Adipocyte (in vitro differentiated cells): ENCODE results near the gene VARS1.

ENCODE experiments used
- DNase-seq: peaks from one replicate; pipeline ENCODE4 v3.0.0-alpha.2; 2015; ENCODE audit warnings: low read depth
- H3K27me3 ChIP-seq: replicated peaks from 2 replicates; pipeline ENCODE4 v1.7.0; 2013; ENCODE audit warnings: mild to moderate bottlenecking, low read length, moderate library complexity; ENCODE audit not compliant: control insufficient read depth, insufficient read depth
- H3K36me3 ChIP-seq: 2 replicates; pipeline ENCODE4 v1.7.0; 2013; ENCODE audit warnings: low read length, mild to moderate bottlenecking, moderate library complexity; ENCODE audit not compliant: control insufficient read depth, insufficient read depth, severe bottlenecking
- H3K4me1 ChIP-seq: 2 replicates; pipeline ENCODE4 v1.7.0; 2013; ENCODE audit warnings: mild to moderate bottlenecking, low read length, moderate library complexity; ENCODE audit not compliant: control insufficient read depth, insufficient read depth
- H3K4me3 ChIP-seq: 2 replicates; pipeline ENCODE4 v1.7.0; 2013; ENCODE audit warnings: mild to moderate bottlenecking, low read length, moderate library complexity
- H3K9ac ChIP-seq: 2 replicates; pipeline ENCODE4 v1.7.0; 2013; ENCODE audit warnings: mild to moderate bottlenecking, low read length, moderate library complexity
- H3K9me3 ChIP-seq: 2 replicates; pipeline ENCODE4 v1.7.0; 2013; ENCODE audit warnings: mild to moderate bottlenecking, low read length, moderate library complexity; ENCODE audit not compliant: control insufficient read depth

Gene VARS1

GRCh38 chr6:31765910-31766794, 29.4 kb downstream of the VARS1 start:
- Histone ChIP-seq H3K4me3 (peak overlapping the region; percentile 33), H3K9me3 (no peaks in the 10 kb centered on the region), H3K36me3 (no peaks in the 10 kb centered on the region), H3K9ac (no peak overlapping the region), H3K4me1 (no peaks in the 10 kb centered on the region), H3K27me3 (peaks cover 7% of the 10 kb centered on the region)
- DNase-seq, result peak; percentile 38

- H3K4me1 ChIP-seq, result no peaks in the 10 kb centered on the region
- H3K36me3 ChIP-seq, result no peaks in the 10 kb centered on the region
- H3K4me3 ChIP-seq, result no peak overlapping the region
- no peaks in the 10 kb centered on the region for H3K9me3 ChIP-seq
- DNase-seq, result no peak
- no peak overlapping the region for H3K9ac ChIP-seq
- H3K27me3 ChIP-seq, result peaks cover 7% of the 10 kb centered on the region
Observed at GRCh38 chr6:31765559-31765909, 30.0 kb downstream of the VARS1 start.

GRCh38 chr6:31764198-31764597, 31.4 kb downstream of the VARS1 start:
- no peak for DNase-seq
- no peaks in the 10 kb centered on the region for H3K9me3 ChIP-seq
- H3K36me3 ChIP-seq, result no peaks in the 10 kb centered on the region
- H3K27me3 ChIP-seq, result peaks cover 7% of the 10 kb centered on the region
- H3K4me3 ChIP-seq, result no peak overlapping the region
- no peaks in the 10 kb centered on the region for H3K4me1 ChIP-seq
- H3K9ac ChIP-seq, result no peak overlapping the region

GRCh38 chr6:31763619-31763940, 32.0 kb downstream of the VARS1 start:
- Histone ChIP-seq H3K4me3 (no peak overlapping the region), H3K27me3 (peaks cover 7% of the 10 kb centered on the region), H3K9ac (no peak overlapping the region), H3K4me1 (no peaks in the 10 kb centered on the region), H3K36me3 (no peaks in the 10 kb centered on the region), H3K9me3 (no peaks in the 10 kb centered on the region)
- DNase-seq, result peak; percentile 47

- no peak overlapping the region for H3K4me3 ChIP-seq
- H3K27me3 ChIP-seq, result peaks cover 7% of the 10 kb centered on the region
- no peaks in the 10 kb centered on the region for H3K4me1 ChIP-seq
- no peaks in the 10 kb centered on the region for H3K36me3 ChIP-seq
- H3K9ac ChIP-seq, result no peak overlapping the region
- no peaks in the 10 kb centered on the region for H3K9me3 ChIP-seq
- DNase-seq, result no peak
Observed at GRCh38 chr6:31762878-31763618, 32.5 kb downstream of the VARS1 start.

- Histone ChIP-seq H3K4me3 (no peak within 1 kb of the TSS), H3K9me3 (no peaks in the 10 kb centered on the region), H3K9ac (no peak within 1 kb of the TSS), H3K36me3 (no peaks in the 10 kb centered on the region), H3K4me1 (no peaks in the 10 kb centered on the region), H3K27me3 (peaks cover 7% of the 10 kb centered on the region)
- DNase-seq, result no peak
Observed at GRCh38 chr6:31762356-31762755, 33.2 kb downstream of the VARS1 start, which contains the start of gene SAPCD1. Gene SAPCD1, plus strand, starts transcription at chr6:31762656. Its CDS starts 399 bp downstream, at chr6:31763055.

GRCh38 chr6:31761343-31761742, 34.2 kb downstream of the VARS1 start:
- H3K4me1 ChIP-seq, result no peaks in the 10 kb centered on the region
- no peak for DNase-seq
- no peaks in the 10 kb centered on the region for H3K36me3 ChIP-seq
- H3K4me3 ChIP-seq, result no peak overlapping the region
- peaks cover 4% of the 10 kb centered on the region for H3K27me3 ChIP-seq
- no peaks in the 10 kb centered on the region for H3K9me3 ChIP-seq
- no peak overlapping the region for H3K9ac ChIP-seq

- Histone ChIP-seq H3K4me1 (no peaks in the 10 kb centered on the region), H3K27me3 (peaks cover under 1% of the 10 kb centered on the region), H3K36me3 (no peaks in the 10 kb centered on the region), H3K9me3 (no peaks in the 10 kb centered on the region), H3K4me3 (no peak overlapping the region), H3K9ac (no peak overlapping the region)
- no peak for DNase-seq
Observed at GRCh38 chr6:31760790-31761189, 34.8 kb downstream of the VARS1 start.

- no peak overlapping the region for H3K4me3 ChIP-seq
- no peak for DNase-seq
- no peaks in the 10 kb centered on the region for H3K4me1 ChIP-seq
Observed at GRCh38 chr6:31758281-31758680, 37.3 kb downstream of the VARS1 start.

GRCh38 chr6:31752739-31753319, 42.7 kb downstream of the VARS1 start:
- Histone ChIP-seq H3K27me3 (no peaks in the 10 kb centered on the region), H3K36me3 (no peaks in the 10 kb centered on the region), H3K9me3 (no peaks in the 10 kb centered on the region), H3K9ac (no peak overlapping the region), H3K4me1 (peaks cover 7% of the 10 kb centered on the region), H3K4me3 (no peak overlapping the region)
- peak; percentile 53 for DNase-seq

More at GRCh38 chr6:31758281-31758680, 37.3 kb downstream of the VARS1 start:
- Histone ChIP-seq H3K27me3 (no peaks in the 10 kb centered on the region), H3K9me3 (no peaks in the 10 kb centered on the region), H3K9ac (no peak overlapping the region), H3K36me3 (no peaks in the 10 kb centered on the region)

- peaks cover 15% of the 10 kb centered on the region for H3K4me1 ChIP-seq
- no peaks in the 10 kb centered on the region for H3K9me3 ChIP-seq
- DNase-seq, result no peak
- H3K9ac ChIP-seq, result no peak overlapping the region
- H3K36me3 ChIP-seq, result no peaks in the 10 kb centered on the region
- H3K27me3 ChIP-seq, result no peaks in the 10 kb centered on the region
- H3K4me3 ChIP-seq, result no peak overlapping the region
Observed at GRCh38 chr6:31750411-31751022, 45.0 kb downstream of the VARS1 start.
